Ovary (tissue), 3 donors: ENCODE data around the gene C2orf68.

ENCODE experiments used
- CTCF ChIP-seq, 3 donors: fragments of 450-650 bp in 2 of 3; fragments of 200-600 bp in 1 of 3; IDR thresholded peaks; one replicate each; pipeline versions ENCODE4 v1.5.1 to v1.8.0; 2016 to 2022; ENCODE audit warnings: antibody characterized with exemption in 3 of 3, mild to moderate bottlenecking in 1 of 3
- POLR2A ChIP-seq: fragments of 450-650 bp; IDR thresholded peaks from one replicate; pipeline ENCODE4 v1.6.1; 2017; ENCODE audit warnings: antibody characterized with exemption, mild to moderate bottlenecking, moderate library complexity
- donor health status: DM: no; HTN: no; CAD: no.

- TF ChIP-seq CTCF (IDR thresholded peaks at IDR 0.05) (no peak), POLR2A (no peak)
Measured at GRCh38 chr2:85580206-85580605, 31.7 kb downstream of the C2orf68 start.
